A549 treated with AZD2906 at 1 μM for 4 hours (cell line): ENCODE measurements around the gene POLR3H. TPM values are rescaled to one million over a fixed set of nuclear protein-coding genes. Genes with fewer than 3 reads are reported as not detected.

Source experiments
- total RNA-seq: library from RNA; stranded (reverse); fragments of 200-300 nt; extraction: Qiagen RNA extraction; gene quantifications from 5 replicates; pipeline ENCODE4 v1.2.3, GENCODE V29; 2022

Gene POLR3H, protein sequence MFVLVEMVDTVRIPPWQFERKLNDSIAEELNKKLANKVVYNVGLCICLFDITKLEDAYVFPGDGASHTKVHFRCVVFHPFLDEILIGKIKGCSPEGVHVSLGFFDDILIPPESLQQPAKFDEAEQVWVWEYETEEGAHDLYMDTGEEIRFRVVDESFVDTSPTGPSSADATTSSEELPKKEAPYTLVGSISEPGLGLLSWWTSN
- 24.3 to 47.1 TPM (median 40.7 TPM) in 5 replicates for total RNA-seq

DNA sequence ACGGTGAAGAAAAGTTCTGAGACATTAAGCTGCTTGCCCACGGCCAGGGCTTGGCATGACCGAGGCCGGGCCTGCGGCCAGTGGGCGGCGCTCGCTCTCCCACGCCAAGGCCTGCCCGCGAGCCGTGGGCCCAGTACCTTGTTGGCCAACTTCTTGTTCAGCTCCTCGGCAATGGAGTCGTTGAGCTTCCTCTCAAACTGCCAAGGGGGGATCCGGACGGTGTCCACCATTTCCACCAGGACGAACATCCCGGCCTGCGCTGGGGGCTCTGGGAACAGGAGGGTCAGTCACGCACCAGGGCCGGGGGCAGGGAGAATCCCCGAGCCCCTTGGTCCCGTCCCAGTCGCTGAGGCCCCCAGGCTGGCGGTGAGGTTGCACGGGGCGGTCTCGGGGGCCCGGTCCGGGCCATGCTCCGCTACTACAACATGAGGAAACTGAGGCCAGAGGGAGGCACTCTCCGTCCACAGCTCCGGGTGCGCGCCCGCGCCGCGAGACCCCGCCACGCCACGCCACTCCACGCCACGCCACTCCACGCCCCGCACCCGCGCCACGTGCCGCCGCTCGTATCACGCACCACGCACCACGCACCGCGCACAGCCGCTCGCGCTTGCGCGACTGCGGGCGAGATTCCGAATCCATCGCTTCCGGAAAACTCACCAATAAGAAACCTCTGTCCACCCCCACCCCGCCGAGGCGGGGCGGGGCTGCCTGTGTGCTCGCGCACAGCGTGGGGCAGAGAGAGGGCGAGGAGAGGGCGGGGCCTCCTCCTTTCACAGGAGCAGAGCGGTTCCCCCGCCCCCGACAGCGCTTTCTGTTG is at the start of gene POLR3H:
Gene POLR3H, minus strand, starts transcription at position 617 of the 817 bp plus-strand sequence. Its CDS starts 369 bp downstream, at position 248.

DNA sequence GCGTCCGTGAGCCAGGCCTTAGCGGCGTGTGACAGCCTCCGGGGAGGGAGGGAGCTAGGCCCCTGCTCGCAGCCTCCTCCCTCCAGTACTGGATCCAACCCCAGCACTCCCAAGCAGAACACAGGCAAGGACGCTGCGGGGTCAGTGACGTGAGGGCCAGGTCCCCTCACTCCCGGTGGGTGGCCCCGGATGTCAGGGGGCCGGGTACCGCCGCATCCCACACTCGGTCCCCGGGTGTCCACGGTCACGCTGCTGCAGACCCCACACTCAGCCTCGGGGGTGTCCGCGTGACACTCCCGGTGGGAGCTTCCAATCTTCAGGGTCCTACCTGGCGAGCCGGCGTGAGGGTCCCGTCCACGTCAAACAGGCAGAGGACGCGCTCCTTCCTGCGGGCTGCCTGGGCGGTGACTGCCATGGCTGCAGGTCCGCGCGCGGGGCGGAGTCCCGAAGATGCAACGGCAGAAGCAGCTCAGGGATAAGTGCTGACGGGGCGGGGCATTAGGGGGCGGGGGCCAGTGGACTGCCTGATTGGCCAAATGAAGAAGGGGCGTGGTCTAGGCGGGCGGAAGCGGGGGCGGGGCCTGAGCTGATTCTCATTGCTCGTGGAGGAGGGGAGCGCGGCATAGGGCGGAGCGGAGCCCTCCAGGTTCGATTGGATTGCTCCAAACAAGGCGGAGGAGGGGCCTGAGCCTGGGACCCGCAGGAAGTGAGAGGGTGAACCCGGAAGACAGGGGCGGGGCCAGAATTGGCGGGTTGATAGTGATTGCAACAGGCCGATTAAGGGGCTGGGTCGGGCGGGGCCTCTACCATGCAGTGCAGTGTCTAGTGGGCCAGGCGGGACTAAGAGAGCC is 45.3 kb upstream of the POLR3H start, which contains the start of gene PMM1:
Gene PMM1, minus strand, starts transcription at position 450 of the 851 bp plus-strand sequence. Its CDS starts 35 bp downstream, at position 415.

Other genes with a start within 250 kb of the POLR3H start
- 19.4 to 24.1 TPM (median 21.0 TPM) in 5 replicates for gene ZC3H7B, start 242.9 kb downstream of the POLR3H start, total RNA-seq
- 0.86 to 1.0 TPM (median 0.92 TPM) in 5 replicates for gene TEF, start 162.5 kb downstream of the POLR3H start, total RNA-seq
- gene TOB2, start 97.7 kb downstream of the POLR3H start, total RNA-seq = 24.3 to 26.4 TPM (median 25.9 TPM) in 5 replicates
- 56.1 to 71.7 TPM (median 63.8 TPM) in 5 replicates for gene PHF5A, start 75.8 kb downstream of the POLR3H start, total RNA-seq
- 48.1 to 49.8 TPM (median 49.3 TPM) in 5 replicates for gene ACO2, start 75.4 kb downstream of the POLR3H start, total RNA-seq
- 1.9 to 3.0 TPM (median 2.1 TPM) in 5 replicates for gene CSDC2, start 16.5 kb upstream of the POLR3H start, total RNA-seq
- gene PMM1, start 45.4 kb upstream of the POLR3H start, total RNA-seq = 26.3 to 31.9 TPM (median 30.1 TPM) in 5 replicates
- 12.9 to 15.0 TPM (median 14.6 TPM) in 5 replicates for gene DESI1, start 76.6 kb upstream of the POLR3H start, total RNA-seq
- gene XRCC6, start 76.8 kb upstream of the POLR3H start, total RNA-seq = 274 to 333 TPM (median 295 TPM) in 5 replicates
- 96.4 to 198 TPM (median 177 TPM) in 5 replicates for gene SNU13, start 144.4 kb upstream of the POLR3H start, total RNA-seq
- gene MEI1, start 155.0 kb upstream of the POLR3H start, total RNA-seq = not detected in 5 replicates